H1 (cell line): ENCODE results near the gene GREB1. TPM values are rescaled to one million over a fixed set of nuclear protein-coding genes. Genes with fewer than 3 reads are reported as not detected.

ENCODE experiments used
- CTCF ChIA-PET: fragments of 300-600 bp; sonication (Branson Sonifier 250); formaldehyde crosslinking; loops from one replicate; lab custom pipeline; 2021; ENCODE audit not compliant: partially characterized antibody; lab: Charles Lee
- POLR2A ChIA-PET: fragments of 300-600 bp; sonication (Branson Sonifier 250); formaldehyde crosslinking; loops from one replicate; lab custom pipeline; 2021; ENCODE audit warnings: inconsistent platforms; ENCODE audit not compliant: partially characterized antibody; lab: Charles Lee
- DNase-seq, 2 experiments: peaks; one replicate each; pipeline versions ENCODE4 v3.0.0 to v3.0.0-alpha.2; 2010 to 2022; ENCODE audit warnings: low spot score in 2 of 2, low read depth in 1 of 2, mixed read lengths in 1 of 2
- FAIRE-seq: peaks from 2 replicates; lab custom pipeline; 2011; peaks lifted over from hg19 to GRCh38; lab: Jason Lieb, UNC
- H2AFZ ChIP-seq: 2 replicates; pipeline ENCODE4 v1.8.1; 2012; ENCODE audit warnings: low read length, inconsistent platforms
- H2AK5ac ChIP-seq: 2 replicates; pipeline ENCODE4 v1.6.1; 2013; ENCODE audit warnings: low read depth, low read length
- H2BK120ac ChIP-seq: replicated peaks from 2 replicates; pipeline ENCODE3; 2013; ENCODE audit warnings: low read depth, low read length, inconsistent platforms
- H2BK12ac ChIP-seq: 2 replicates; pipeline ENCODE4 v1.6.1; 2013; ENCODE audit warnings: low read depth, low read length
- H2BK15ac ChIP-seq: 2 replicates; pipeline ENCODE4 v1.6.1; 2013; ENCODE audit warnings: low read length
- H2BK20ac ChIP-seq: 2 replicates; pipeline ENCODE4 v1.6.1; 2013; ENCODE audit warnings: low read length
- H2BK5ac ChIP-seq: 2 replicates; pipeline ENCODE4 v1.6.1; 2013; ENCODE audit warnings: low read depth, low read length
- H3K14ac ChIP-seq: 2 replicates; pipeline ENCODE4 v1.6.1; 2013; ENCODE audit warnings: inconsistent platforms; ENCODE audit not compliant: insufficient read length
- H3K18ac ChIP-seq: 2 replicates; pipeline ENCODE4 v1.6.1; 2013; ENCODE audit warnings: low read length; ENCODE audit errors: extremely low read depth
- H3K23ac ChIP-seq: 2 replicates; pipeline ENCODE4 v1.6.1; 2013; ENCODE audit warnings: inconsistent platforms; ENCODE audit not compliant: insufficient read length
- H3K23me2 ChIP-seq: 2 replicates; pipeline ENCODE4 v1.6.1; 2013; ENCODE audit warnings: low read depth, low read length
- H3K27ac ChIP-seq: 2 replicates; pipeline ENCODE4 v1.6.1; 2011; ENCODE audit warnings: low read depth, low read length, inconsistent platforms
- H3K27me3 ChIP-seq, 4 experiments: replicated peaks in 1 of 4; 1 replicate in 1 of 4; 2 replicates in 3 of 4; pipeline versions ENCODE4 v1.6.1 to v1.8.1; 2011 to 2013; ENCODE audit warnings: low read length in 3 of 4, mild to moderate bottlenecking in 3 of 4, inconsistent platforms in 2 of 4, mixed read lengths in 2 of 4, moderate library complexity in 1 of 4; ENCODE audit not compliant: control insufficient read depth in 3 of 4, insufficient read depth in 3 of 4; ENCODE audit errors: extremely low read depth in 1 of 4
- H3K36me3 ChIP-seq, 4 experiments: 2 replicates each; pipeline versions ENCODE4 v1.6.1 to v1.8.1; 2011 to 2013; ENCODE audit warnings: mild to moderate bottlenecking in 4 of 4, low read length in 3 of 4, moderate library complexity in 2 of 4, control low read depth in 1 of 4, inconsistent platforms in 1 of 4; ENCODE audit not compliant: insufficient read depth in 4 of 4, control insufficient read depth in 2 of 4
- H3K4ac ChIP-seq: replicated peaks from 2 replicates; pipeline ENCODE3; 2013; ENCODE audit warnings: low read length, low read depth, mixed read lengths, inconsistent platforms; ENCODE audit not compliant: insufficient read length
- H3K4me1 ChIP-seq, 4 experiments: replicated peaks in 1 of 4; 1 replicate in 1 of 4; 2 replicates in 3 of 4; pipeline versions ENCODE4 v1.6.1 to v1.8.1; 2011 to 2013; ENCODE audit warnings: low read length in 3 of 4, inconsistent platforms in 2 of 4, mixed read lengths in 1 of 4; ENCODE audit not compliant: insufficient read depth in 4 of 4, control insufficient read depth in 3 of 4
- H3K4me2 ChIP-seq, 2 experiments: 2 replicates each; pipeline versions ENCODE4 v1.6.1 to v1.8.1; 2011 to 2013; ENCODE audit warnings: low read depth in 2 of 2, low read length in 2 of 2, control low read depth in 1 of 2, inconsistent platforms in 1 of 2, mild to moderate bottlenecking in 1 of 2; ENCODE audit not compliant: insufficient read depth in 1 of 2
- H3K4me3 ChIP-seq, 4 experiments: fragments of 200-600, 300-600 bp in 1 of 4; sonication (generic), shearing (Covaris generic), sonication (Bioruptor Twin) in 1 of 4; 2 replicates each; pipeline versions ENCODE4 v1.5.1 to v1.8.1; 2011 to 2016; ENCODE audit warnings: low read length in 4 of 4, low read depth in 3 of 4, control low read depth in 2 of 4, inconsistent platforms in 2 of 4, mild to moderate bottlenecking in 2 of 4, mixed read lengths in 1 of 4, moderate library complexity in 1 of 4; ENCODE audit not compliant: insufficient read depth in 2 of 4; ENCODE audit errors: extremely low read depth in 1 of 4
- H3K56ac ChIP-seq: replicated peaks from 2 replicates; pipeline ENCODE3; 2013; ENCODE audit warnings: low read depth, mild to moderate bottlenecking, mixed read lengths, low read length, inconsistent platforms; ENCODE audit not compliant: insufficient read length
- H3K79me1 ChIP-seq: 2 replicates; pipeline ENCODE4 v1.6.1; 2013; ENCODE audit warnings: low read depth, low read length, control low read depth
- H3K79me2 ChIP-seq, 2 experiments: 2 replicates each; pipeline versions ENCODE4 v1.6.1 to v1.8.1; 2012 to 2013; ENCODE audit warnings: low read length in 2 of 2, mild to moderate bottlenecking in 2 of 2, inconsistent platforms in 1 of 2; ENCODE audit not compliant: insufficient read depth in 2 of 2, control insufficient read depth in 1 of 2
- H3K9ac ChIP-seq, 4 experiments: replicated peaks in 1 of 4; 1 replicate in 1 of 4; 2 replicates in 3 of 4; pipeline versions ENCODE4 v1.6.1 to v1.8.1; 2011 to 2013; ENCODE audit warnings: low read depth in 3 of 4, low read length in 3 of 4, control low read depth in 2 of 4, mild to moderate bottlenecking in 2 of 4, moderate library complexity in 2 of 4, inconsistent platforms in 1 of 4; ENCODE audit errors: extremely low read depth in 1 of 4
- H3K9me3 ChIP-seq, 2 experiments: 2 replicates each; pipeline versions ENCODE4 v1.6.1 to v1.8.1; 2012 to 2013; ENCODE audit warnings: mild to moderate bottlenecking in 2 of 2, moderate library complexity in 2 of 2, control low read depth in 1 of 2, inconsistent platforms in 1 of 2, low read depth in 1 of 2, low read length in 1 of 2, mixed read lengths in 1 of 2; ENCODE audit not compliant: insufficient read depth in 2 of 2
- H4K20me1 ChIP-seq, 2 experiments: replicated peaks in 1 of 2; 2 replicates each; pipeline versions ENCODE3 to v1.8.1; 2011 to 2013; ENCODE audit warnings: inconsistent platforms in 2 of 2, low read length in 2 of 2, mild to moderate bottlenecking in 1 of 2; ENCODE audit not compliant: insufficient read depth in 2 of 2, control insufficient read depth in 1 of 2
- H4K5ac ChIP-seq: 2 replicates; pipeline ENCODE4 v1.6.1; 2013; ENCODE audit warnings: low read length, low read depth, mixed read lengths, inconsistent platforms; ENCODE audit not compliant: insufficient read length
- H4K8ac ChIP-seq: 2 replicates; pipeline ENCODE4 v1.8.0; 2013; ENCODE audit warnings: mild to moderate bottlenecking, moderate library complexity, low read length, inconsistent platforms; ENCODE audit not compliant: insufficient read depth; ENCODE audit errors: extremely low read depth
- H4K91ac ChIP-seq: replicated peaks from 2 replicates; pipeline ENCODE3; 2013; ENCODE audit warnings: low read length, mixed read lengths, inconsistent platforms; ENCODE audit not compliant: insufficient read length
- BRCA1 ChIP-seq: IDR thresholded peaks from 2 replicates; pipeline ENCODE4 v1.6.1; 2012; ENCODE audit warnings: low read depth, low read length, improper control_type of control experiment
- CTBP2 ChIP-seq: IDR thresholded peaks from 2 replicates; pipeline ENCODE4 v1.7.0; 2011; ENCODE audit warnings: borderline replicate concordance, mild to moderate bottlenecking, moderate library complexity, mixed read lengths, low read length; ENCODE audit not compliant: insufficient read depth, insufficient read length
- EP300 ChIP-seq, 2 experiments: IDR thresholded peaks; 1 replicate in 1 of 2; 2 replicates in 1 of 2; pipeline ENCODE4 v1.6.1; 2011 to 2012; ENCODE audit warnings: low read depth in 2 of 2, low read length in 2 of 2, mild to moderate bottlenecking in 2 of 2, borderline replicate concordance in 1 of 2, inconsistent platforms in 1 of 2, moderate library complexity in 1 of 2
- EZH2 ChIP-seq: fragments of 200-600 bp; sonication (generic); IDR thresholded peaks from 2 replicates; pipeline ENCODE4 v1.7.1; 2012; ENCODE audit warnings: low read depth, mild to moderate bottlenecking, moderate library complexity, low read length, inconsistent platforms; ENCODE audit not compliant: severe bottlenecking
- JUN ChIP-seq: IDR thresholded peaks from 2 replicates; pipeline ENCODE4 v1.6.1; 2011; ENCODE audit warnings: low read depth, mild to moderate bottlenecking, improper control_type of control experiment, low read length
- KDM4A ChIP-seq: IDR thresholded peaks from one replicate; pipeline ENCODE4 v1.7.1; 2012; ENCODE audit warnings: low read depth, mild to moderate bottlenecking, moderate library complexity, low read length, inconsistent platforms; ENCODE audit not compliant: severe bottlenecking
- NANOG ChIP-seq: IDR thresholded peaks from 2 replicates; pipeline ENCODE4 v1.6.1; 2011; ENCODE audit warnings: low read length, low read depth, mild to moderate bottlenecking, inconsistent platforms; ENCODE audit not compliant: insufficient read depth, poor library complexity, severe bottlenecking
- NRF1 ChIP-seq: IDR thresholded peaks from 2 replicates; pipeline ENCODE4 v1.6.1; 2011; ENCODE audit warnings: mild to moderate bottlenecking, low read depth, low read length, improper control_type of control experiment
- POLR2AphosphoS5 ChIP-seq: IDR thresholded peaks from 2 replicates; pipeline ENCODE4 v1.6.1; 2011; ENCODE audit warnings: low read depth, low read length
- RNF2 ChIP-seq: fragments of 200-900, 300-1000 bp; sonication (generic); IDR thresholded peaks from 2 replicates; pipeline ENCODE4 v1.7.1; 2016; ENCODE audit warnings: borderline replicate concordance, low read depth, mild to moderate bottlenecking, antibody characterized with exemption, low read length; ENCODE audit not compliant: poor library complexity, severe bottlenecking; ENCODE audit errors: missing control alignments
- SP4 ChIP-seq: IDR thresholded peaks from 2 replicates; pipeline ENCODE4 v1.6.1; 2012; ENCODE audit warnings: low read length, inconsistent platforms
- SRF ChIP-seq: IDR thresholded peaks from 2 replicates; pipeline ENCODE4 v1.6.1; 2011; ENCODE audit warnings: mild to moderate bottlenecking, low read depth, low read length, moderate library complexity
- TAF7 ChIP-seq: optimal IDR thresholded peaks from 2 replicates; pipeline ENCODE3; 2011; ENCODE audit warnings: low read depth, mild to moderate bottlenecking, inconsistent platforms, low read length, moderate library complexity, borderline replicate concordance
- TBP ChIP-seq: IDR thresholded peaks from 2 replicates; pipeline ENCODE4 v1.6.1; 2011; ENCODE audit warnings: low read depth, low read length, improper control_type of control experiment
- whole genome bisulfite sequencing, 2 experiments: shearing (Covaris generic) in 1 of 2; methylation state at CpG; one replicate each; pipeline versions ENCODE4 v1.1.6 to v1.1.7; 2013 to 2015; ENCODE audit warnings: low lambda C conversion rate in 2 of 2, mixed read lengths in 2 of 2, inconsistent platforms in 1 of 2, low coverage in 1 of 2, missing lambda C conversion rate in 1 of 2; ENCODE audit not compliant: insufficient replicate concordance in 2 of 2, insufficient coverage in 1 of 2, insufficient read length in 1 of 2; ENCODE audit errors: extremely low coverage in 1 of 2, missing lambda C conversion rate in 1 of 2; 5-methylcytosine and 5-hydroxymethylcytosine counted together
- polyA plus RNA-seq, 7 experiments: library from polyadenylated mRNA; depleted of rRNA in 3 of 7; stranded (reverse) in 5 of 7; unstranded in 2 of 7; fragments of >200 nt in 5 of 7; fragments of 200-250 nt in 2 of 7; gene quantifications; 1 replicate in 5 of 7; 2 replicates in 1 of 7; 4 replicates in 1 of 7; pipeline versions ENCODE4 v1.2.1 to v1.2.3, GENCODE V29; 2011 to 2013; ENCODE audit warnings: missing spikeins in 2 of 7, mixed read lengths in 2 of 7
- total RNA-seq: library from RNA; stranded (reverse); fragmentation: NEBNext Ultra II Directional; extraction: Animal tissue kit (Norgen Biotek cat#: 25700); gene quantifications from 2 replicates; pipeline ENCODE4 v1.2.1, GENCODE V29; 2021

The GREB1 gene
- total and polyA plus RNA-seq, 2 of the 8 experiments (the other 6 are each of a cell fraction or from before 2014, with no cell fraction given): 7.9 to 43.4 TPM

GRCh38 chr2:11596801-11597200, 63.0 kb downstream of the GREB1 start:
- Histone ChIP-seq H3K18ac (no peak overlapping the region), H3K36me3 (peaks cover 3 to 26% (median 11%) of the 10 kb centered on the region in 4 experiments; a peak in 6 of 8 replicates), H4K5ac (no peak overlapping the region), H3K14ac (no peak overlapping the region), H3K9me3 (no peaks in the 10 kb centered on the region), H2BK12ac (no peak overlapping the region), H3K23ac (no peak overlapping the region), H4K20me1 (peaks cover 0 to 2% of the 10 kb centered on the region in 2 experiments), H3K79me2 (no peaks in the 10 kb centered on the region), H3K4ac (no peak overlapping the region), H3K27me3 (no peaks in the 10 kb centered on the region), H2BK15ac (no peak overlapping the region), H2BK120ac (no peak overlapping the region), H3K27ac (no peak overlapping the region), H2AFZ (no peak overlapping the region), H2BK20ac (no peak overlapping the region), H3K56ac (no peak overlapping the region), H4K8ac (no peak overlapping the region), H3K4me1 (no peaks in the 10 kb centered on the region), H3K79me1 (no peaks in the 10 kb centered on the region), H2BK5ac (no peak overlapping the region), H2AK5ac (no peak overlapping the region), H3K4me2 (no peak overlapping the region), H3K9ac (no peak overlapping the region), H3K4me3 (no peak overlapping the region), H3K23me2 (no peaks in the 10 kb centered on the region), H4K91ac (no peak overlapping the region)
- DNase-seq (no peak), FAIRE-seq (no peak)
- WGBS, 2 experiments: 98% methylated on average over 7 of the region's 10 CpGs; no CpG with 5 or more reads in 1 of the 2 experiments
- CTCF ChIA-PET: interaction anchor here (2.9 kb wide), 1 partner anchor 14 kb away, joined by 16 read pairs; no protein-coding TSS in a partner anchor
- POLR2A ChIA-PET: no interaction called here
- no peak for TF ChIP-seq CTBP2
- no peak for TF ChIP-seq SP4
- TF ChIP-seq NRF1: no peak
- no peak for TF ChIP-seq JUN
- no peak for TF ChIP-seq TBP
- no peak for TF ChIP-seq BRCA1
- TF ChIP-seq POLR2AphosphoS5: no peak
- no peak for TF ChIP-seq RNF2
- no peak for TF ChIP-seq NANOG
- TF ChIP-seq TAF7: no peak
- TF ChIP-seq EZH2: no peak
- no peak for TF ChIP-seq EP300 (IDR thresholded peaks at IDR 0.05; ENCODE audit: borderline replicate concordance in 1 of 2, low read depth in 2 of 2, low read length in 2 of 2)
- no peak for TF ChIP-seq KDM4A
- no peak for TF ChIP-seq SRF
